Muscle layer of duodenum (tissue), 2 donors: ENCODE data around the gene GANAB.
"Not testable (repeated sequence)": the region's sequence is repeated elsewhere in the genome, so short reads cannot be mapped to it uniquely, and the experiment has no call there.

Experiments
- H3K27ac ChIP-seq: one replicate; pipeline ENCODE4 v1.7.0; 2013; ENCODE audit warnings: mild to moderate bottlenecking, low read length
- H3K27me3 ChIP-seq: one replicate; pipeline ENCODE4 v1.7.0; 2013; ENCODE audit warnings: low read depth, mild to moderate bottlenecking, control low read depth, low read length
- H3K36me3 ChIP-seq, 2 donors: one replicate each; pipeline ENCODE4 v1.7.0; 2013; ENCODE audit warnings: low read length in 2 of 2, control low read depth in 1 of 2, mild to moderate bottlenecking in 1 of 2; ENCODE audit not compliant: insufficient read depth in 2 of 2, control insufficient read depth in 1 of 2
- H3K4me1 ChIP-seq, 2 donors: one replicate each; pipeline ENCODE4 v1.7.0; 2013; ENCODE audit warnings: low read length in 2 of 2, mild to moderate bottlenecking in 2 of 2, control low read depth in 1 of 2, moderate library complexity in 1 of 2; ENCODE audit not compliant: insufficient read depth in 2 of 2, control insufficient read depth in 1 of 2
- H3K4me3 ChIP-seq, 2 donors: one replicate each; pipeline ENCODE4 v1.7.0; 2013; ENCODE audit warnings: low read length in 2 of 2, low read depth in 1 of 2, mild to moderate bottlenecking in 1 of 2
- H3K9me3 ChIP-seq, 2 donors: one replicate each; pipeline ENCODE4 v1.7.0; 2013; ENCODE audit warnings: low read length in 2 of 2, control low read depth in 1 of 2, mild to moderate bottlenecking in 1 of 2; ENCODE audit not compliant: control insufficient read depth in 1 of 2
- donor health status: healthy.

GANAB gene

DNA sequence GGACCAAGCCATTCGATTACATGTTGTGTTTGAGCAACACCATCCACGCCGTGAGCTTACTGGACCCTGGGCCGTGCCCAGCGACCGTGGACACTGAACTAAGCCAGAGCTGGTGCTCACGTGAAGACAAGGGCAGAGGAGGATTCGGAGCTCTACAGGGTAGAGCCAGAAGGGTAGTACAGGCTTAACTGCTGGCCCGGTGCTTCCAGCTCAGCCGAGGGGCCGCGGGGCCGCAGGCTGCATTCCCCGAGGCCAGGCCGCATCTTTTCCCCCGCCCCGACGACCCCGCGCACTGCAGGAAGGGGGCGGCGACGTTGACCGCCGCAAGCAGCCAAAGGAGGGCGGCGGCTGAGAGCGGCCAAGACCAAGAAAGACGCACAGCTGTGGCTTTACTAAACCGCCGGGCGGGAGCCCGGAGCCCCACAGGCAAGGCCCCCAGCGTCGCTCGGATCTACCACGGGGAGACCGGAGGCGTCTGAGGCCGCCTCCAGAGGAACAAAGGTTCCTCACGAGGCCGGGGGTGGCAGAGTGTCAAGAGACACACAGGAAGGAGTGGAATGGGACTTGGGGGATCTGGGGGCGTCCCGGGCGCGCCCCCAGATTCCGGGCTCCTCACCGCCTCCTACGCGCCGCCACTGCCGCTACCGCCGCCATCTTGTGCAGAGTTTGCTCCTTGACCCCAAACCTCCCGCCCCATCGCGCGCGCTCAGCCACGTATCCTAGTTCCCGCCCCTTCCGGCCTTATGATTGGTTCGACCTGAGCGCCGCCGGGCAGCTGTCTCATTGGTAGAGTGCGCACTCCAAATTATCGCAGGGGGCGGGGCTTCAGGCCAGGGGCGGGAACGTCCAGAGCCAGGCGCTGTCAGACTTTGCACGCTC is at the start of gene GANAB:
Gene GANAB (minus strand): TSS at position 668 of the 879 bp plus-strand sequence. CDS start 14 bp downstream, at position 654.
- Histone ChIP-seq H3K4me1 (peaks cover 6 to 25% of the 10 kb centered on the region in 2 donors), H3K4me3 (peak within 1 kb of the TSS; percentile 81 to 99), H3K27ac (peak within 1 kb of the TSS; percentile 75), H3K9me3 (no peaks in the 10 kb centered on the region), H3K36me3 (peaks cover 16 to 43% of the 10 kb centered on the region in 2 donors), H3K27me3 (no peaks in the 10 kb centered on the region)

- Histone ChIP-seq H3K4me1 (peaks cover 0 to 12% of the 10 kb centered on the region in 2 donors), H3K36me3 (peaks cover 25 to 30% of the 10 kb centered on the region in 2 donors), H3K9me3 (no peaks in the 10 kb centered on the region), H3K4me3 (no peak overlapping the region), H3K27me3 (no peaks in the 10 kb centered on the region), H3K27ac (no peak overlapping the region)
Observed at GRCh38 chr11:62694455-62695167, 48.2 kb upstream of the GANAB start.

DNA sequence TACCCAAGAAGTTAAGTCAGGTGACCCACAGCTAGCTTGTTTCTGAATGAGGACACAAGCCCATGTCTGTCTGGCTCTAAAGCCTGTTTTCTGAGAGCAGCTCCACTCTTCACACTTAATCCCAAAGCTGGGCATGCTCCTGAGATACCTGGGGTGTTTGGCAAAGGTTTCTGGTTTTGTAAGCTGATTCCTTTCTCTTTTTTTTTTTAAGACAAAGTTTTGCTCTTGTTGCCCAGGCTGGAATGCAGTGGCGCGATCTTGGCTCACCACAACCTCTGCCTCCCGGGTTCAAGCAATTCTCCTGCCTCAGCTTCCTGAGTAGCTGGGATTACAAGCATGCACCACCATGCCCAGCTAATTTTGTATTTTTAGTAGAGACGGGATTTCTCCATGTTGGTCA is 47.2 kb upstream of the GANAB start:
- not testable (repeated sequence) for H3K9me3 ChIP-seq, H3K4me3 ChIP-seq, H3K27ac ChIP-seq, H3K27me3 ChIP-seq
- H3K36me3 ChIP-seq = peaks cover 25 to 30% of the 10 kb centered on the region in 2 donors
- H3K4me1 ChIP-seq = peaks cover 0 to 12% of the 10 kb centered on the region in 2 donors

- Histone ChIP-seq H3K36me3 (peaks cover 25 to 30% of the 10 kb centered on the region in 2 donors), H3K27ac (peak within 1 kb of the TSS; percentile 74)
Observed at GRCh38 chr11:62689421-62690183, 43.2 kb upstream of the GANAB start, which contains the start of gene LRRN4CL. Gene LRRN4CL (minus strand): TSS chr11:62689530. CDS start chr11:62688508, 1,022 bp downstream.

DNA sequence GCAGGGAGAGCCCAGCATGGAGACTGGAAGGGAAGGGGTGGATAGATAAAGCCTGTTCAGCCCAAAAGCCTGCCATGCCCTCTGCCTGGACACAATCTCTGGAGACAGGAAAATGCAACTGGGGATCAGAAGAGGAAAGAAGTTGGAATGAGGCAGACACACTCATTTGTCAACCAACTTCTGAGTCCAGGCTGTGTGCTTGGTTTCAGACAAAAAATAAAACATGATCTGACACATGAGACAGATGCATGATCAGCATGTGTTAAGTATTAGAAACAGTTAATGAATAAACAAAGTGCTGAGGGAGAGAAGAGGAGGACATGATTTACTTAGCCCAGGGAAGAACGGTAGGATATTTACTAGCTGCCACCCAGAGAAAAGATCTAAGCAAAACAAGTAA is 42.1 kb upstream of the GANAB start:
- Histone ChIP-seq H3K4me1 (peaks cover 0 to 12% of the 10 kb centered on the region in 2 donors), H3K9me3 (no peaks in the 10 kb centered on the region), H3K27me3 (no peaks in the 10 kb centered on the region), H3K27ac (peak overlapping the region; percentile 49), H3K4me3 (peak overlapping the region; percentile 47), H3K36me3 (peaks cover 25 to 30% of the 10 kb centered on the region in 2 donors)

More at GRCh38 chr11:62689421-62690183, 43.2 kb upstream of the GANAB start, which contains the start of gene LRRN4CL:
- Histone ChIP-seq H3K4me3 (peak within 1 kb of the TSS; percentile 47 to 49), H3K27me3 (no peaks in the 10 kb centered on the region), H3K9me3 (no peaks in the 10 kb centered on the region), H3K4me1 (peaks cover 0 to 12% of the 10 kb centered on the region in 2 donors)

DNA sequence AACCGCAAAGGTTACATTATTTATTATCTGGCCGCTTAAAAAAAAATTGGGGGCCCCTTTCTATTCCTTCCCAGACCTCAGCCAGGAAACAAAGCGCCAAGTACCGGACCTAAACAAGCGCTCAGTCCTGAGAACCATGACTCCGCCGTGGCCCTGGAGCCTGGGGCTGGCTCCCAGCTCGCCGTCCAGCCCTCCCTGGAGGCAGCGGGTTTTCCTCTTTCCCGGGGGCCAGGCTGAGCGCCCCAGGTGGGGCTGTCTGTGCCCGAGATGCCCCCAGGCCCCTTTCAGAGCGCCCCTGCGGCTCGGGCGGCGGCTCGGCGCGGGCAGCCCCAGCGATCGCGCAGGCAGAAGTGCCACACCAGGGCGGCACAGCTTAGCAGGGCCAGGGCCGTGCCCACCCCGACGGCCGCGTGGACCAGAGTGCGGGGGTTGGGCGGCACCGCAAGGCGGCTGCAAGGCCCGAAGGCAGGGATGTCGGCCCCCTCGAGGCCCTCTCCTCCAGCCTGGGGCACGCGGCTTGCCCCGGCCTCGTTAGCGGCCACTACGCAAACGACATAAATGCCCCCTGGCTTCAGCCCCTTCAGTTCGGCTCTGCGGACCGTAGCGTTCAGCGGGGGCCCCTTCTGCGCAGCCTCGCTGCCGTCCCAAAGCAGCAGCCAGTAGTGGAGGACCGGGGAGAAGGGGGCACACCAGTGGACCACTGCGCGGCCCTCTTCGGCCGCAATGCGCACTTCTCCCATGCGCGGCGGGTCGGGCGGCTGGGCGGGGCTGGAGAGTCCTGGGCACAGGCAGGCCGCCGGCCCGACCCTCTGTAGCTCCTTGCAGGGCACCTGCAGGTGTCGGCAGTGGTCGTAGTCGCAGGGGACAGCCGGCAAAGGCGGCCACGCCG is 41.3 kb upstream of the GANAB start:
- peaks cover 0 to 12% of the 10 kb centered on the region in 2 donors for H3K4me1 ChIP-seq
- H3K27ac ChIP-seq = no peak overlapping the region
- H3K4me3 ChIP-seq = peak overlapping the region; percentile 47
- peaks cover 22 to 27% of the 10 kb centered on the region in 2 donors for H3K36me3 ChIP-seq
- no peaks in the 10 kb centered on the region for H3K9me3 ChIP-seq
- H3K27me3 ChIP-seq = no peaks in the 10 kb centered on the region

DNA sequence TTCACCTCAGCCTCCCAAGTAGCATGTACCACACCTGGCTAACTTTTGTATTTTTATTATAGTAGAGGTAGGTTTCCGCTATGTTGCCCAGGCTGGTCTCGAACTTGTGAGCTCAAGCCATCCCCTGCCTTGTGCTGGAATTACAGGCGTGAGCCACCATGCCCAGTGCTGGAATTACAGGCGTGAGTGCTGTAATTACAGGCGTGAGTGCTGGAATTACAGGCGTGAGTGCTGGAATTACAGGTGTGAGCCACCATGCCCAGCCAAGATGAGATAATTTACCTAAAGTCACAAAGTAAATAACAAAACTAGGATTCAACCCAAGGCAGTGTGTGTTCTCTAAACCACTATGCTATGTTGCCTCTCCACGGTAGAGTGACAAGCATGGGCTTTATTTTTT is 36.1 kb upstream of the GANAB start:
- Histone ChIP-seq H3K36me3 (peaks cover 0 to 5% of the 10 kb centered on the region in 2 donors), H3K9me3 (no peaks in the 10 kb centered on the region), H3K4me3 (no peak overlapping the region), H3K27ac (no peak overlapping the region), H3K4me1 (peaks cover 6 to 15% of the 10 kb centered on the region in 2 donors), H3K27me3 (no peaks in the 10 kb centered on the region)

- Histone ChIP-seq H3K4me3 (no peak overlapping the region), H3K9me3 (no peaks in the 10 kb centered on the region), H3K4me1 (peaks cover 6 to 26% of the 10 kb centered on the region in 2 donors), H3K36me3 (peaks cover 13 to 19% of the 10 kb centered on the region in 2 donors), H3K27ac (no peak overlapping the region), H3K27me3 (no peaks in the 10 kb centered on the region)
Observed at GRCh38 chr11:62680825-62681240, 34.4 kb upstream of the GANAB start.

GRCh38 chr11:62678770-62679696 is 32.6 kb upstream of the GANAB start, which contains the start of gene UBXN1:
Gene UBXN1 (minus strand): TSS chr11:62679073. CDS start chr11:62678923, 150 bp downstream.
- Histone ChIP-seq H3K9me3 (no peaks in the 10 kb centered on the region), H3K4me1 (peaks cover 6 to 26% of the 10 kb centered on the region in 2 donors), H3K27ac (peak within 1 kb of the TSS; percentile 83), H3K4me3 (peak within 1 kb of the TSS; percentile 84 to 96), H3K27me3 (no peaks in the 10 kb centered on the region), H3K36me3 (peaks cover 13 to 24% of the 10 kb centered on the region in 2 donors)
